Stimulated activated CD8-positive, alpha-beta memory T cell treated with anti-CD3 and anti-CD28 coated beads, Interleukin-15, amount 100 ng/mL, for 48 hours (primary cell): ENCODE data around the gene NAV2.
A peak's percentile ranks its signal among the peaks of the same experiment; 100 is the strongest.
"Not testable (repeated sequence)": the region's sequence is repeated elsewhere in the genome, so short reads cannot be mapped to it uniquely, and the experiment has no call there.

ENCODE experiments used
- DNase-seq, 2 donors: peaks; one replicate each; pipeline ENCODE4 v3.0.0-alpha.2; 2020; ENCODE audit warnings: low read depth in 2 of 2

The NAV2 gene

DNA sequence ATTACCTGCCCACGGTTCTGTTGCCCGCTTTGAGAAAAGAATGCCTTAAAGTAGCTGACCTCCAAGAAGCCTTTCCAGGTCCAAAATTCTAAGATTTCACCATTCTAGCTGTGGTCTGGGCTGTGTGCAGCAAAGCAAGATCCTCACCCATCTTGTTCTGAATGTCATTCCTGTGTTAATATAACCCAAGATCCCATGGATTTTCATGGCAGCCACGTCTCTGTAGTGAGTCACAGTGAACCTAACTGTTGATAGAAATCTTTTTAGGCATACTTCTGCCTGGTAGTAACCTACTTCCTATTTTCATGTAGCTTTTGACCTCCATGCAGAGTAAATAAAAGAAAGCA is 210.0 kb downstream of the NAV2 start:
- no peak for DNase-seq

DNA sequence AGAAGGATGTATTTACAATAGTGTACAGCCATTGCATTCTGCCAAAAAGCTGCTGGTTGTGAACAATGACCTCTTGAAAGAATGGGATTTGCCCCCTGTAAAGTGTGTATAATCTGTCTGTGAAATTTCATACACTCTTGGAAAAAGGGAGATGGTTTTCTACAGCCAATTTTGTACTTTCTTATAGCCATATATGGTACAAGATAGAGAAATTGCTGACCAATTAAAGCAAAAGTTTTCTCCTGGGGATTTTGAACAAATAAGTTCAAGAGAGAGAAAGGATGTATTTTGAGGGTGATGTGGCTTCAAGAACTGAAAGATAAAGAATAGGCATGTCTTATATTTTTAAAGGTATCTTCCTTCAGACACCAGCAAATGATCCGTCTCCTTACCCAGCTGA is 211.0 kb downstream of the NAV2 start:
- DNase-seq, result no peak

DNA sequence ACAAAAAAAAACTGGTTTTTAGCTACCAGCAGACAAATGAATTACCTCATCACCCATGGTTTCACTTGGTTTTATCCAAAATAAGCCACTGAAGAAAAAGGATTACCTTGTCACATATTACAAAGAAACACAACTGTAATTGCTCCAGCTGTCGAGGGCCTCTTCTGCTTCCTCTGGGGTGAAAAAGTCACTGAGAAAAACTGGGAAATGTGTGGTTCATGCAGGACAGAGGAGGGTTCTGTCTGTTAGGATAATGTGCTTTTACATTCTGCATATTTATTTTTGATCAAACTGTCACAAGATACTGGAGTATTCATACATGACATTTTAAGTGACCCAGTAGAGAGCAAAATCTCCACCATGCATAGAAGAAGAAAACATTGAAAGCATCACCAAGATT is 211.7 kb downstream of the NAV2 start:
- DNase-seq, result no peak

DNA sequence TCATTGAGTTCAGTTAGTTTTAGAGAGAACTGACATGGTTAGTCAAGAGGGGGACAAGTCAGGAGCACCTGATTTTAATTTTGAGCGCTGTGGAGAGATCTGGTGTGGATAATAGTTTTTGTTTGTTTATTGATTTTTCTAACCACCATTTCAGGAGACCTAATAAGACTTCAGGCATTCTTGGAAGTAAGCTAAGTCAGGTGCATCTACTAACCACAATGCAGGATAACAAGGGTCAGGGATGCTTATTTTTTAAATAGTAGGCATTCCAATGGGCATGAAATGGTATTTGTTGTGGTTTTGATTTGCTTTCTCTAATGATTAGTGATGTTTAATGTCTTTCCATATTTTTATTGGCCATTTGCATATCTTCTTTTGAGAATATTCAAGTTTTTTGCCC is 212.1 kb downstream of the NAV2 start:
- DNase-seq, result no peak

DNA sequence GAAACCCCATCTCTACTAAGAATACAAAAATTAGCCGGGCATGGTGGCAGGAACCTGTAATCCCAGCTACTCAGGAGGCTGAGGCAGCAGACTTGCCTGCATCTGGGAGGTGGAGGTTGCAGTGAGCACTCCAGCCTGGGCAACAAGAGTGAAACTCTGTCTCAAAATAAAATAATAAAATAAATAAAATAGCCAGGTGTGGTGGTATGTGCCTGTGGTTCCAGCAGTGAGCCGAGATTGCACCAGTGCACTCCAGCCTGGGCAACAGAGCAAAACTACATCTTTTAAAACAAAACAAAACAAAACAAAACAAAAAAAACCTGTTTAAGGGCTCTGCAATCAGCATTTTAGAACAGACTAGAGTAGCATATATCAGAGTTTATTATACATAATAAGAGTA is 214.8 kb downstream of the NAV2 start:
- DNase-seq, result not testable (repeated sequence)

DNA sequence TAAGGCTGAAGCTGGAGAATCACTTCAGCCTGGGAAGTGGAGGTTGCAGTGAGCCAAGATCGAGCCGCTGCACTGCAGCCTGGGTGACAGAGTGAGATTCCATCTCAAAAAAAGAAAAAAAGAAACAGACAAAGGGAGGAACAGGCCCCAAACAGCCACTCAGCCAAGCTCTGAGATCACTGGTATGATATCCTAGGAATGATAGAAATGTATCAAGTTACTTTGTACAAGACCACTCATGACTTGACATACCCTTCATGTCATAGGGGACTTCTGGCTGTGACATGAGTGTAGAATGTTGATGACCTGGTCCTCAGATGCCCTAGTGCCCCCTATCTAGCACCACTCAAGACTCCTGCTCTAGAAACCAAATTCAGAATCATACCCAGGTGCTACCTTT is 216.5 kb downstream of the NAV2 start:
- no peak for DNase-seq

DNA sequence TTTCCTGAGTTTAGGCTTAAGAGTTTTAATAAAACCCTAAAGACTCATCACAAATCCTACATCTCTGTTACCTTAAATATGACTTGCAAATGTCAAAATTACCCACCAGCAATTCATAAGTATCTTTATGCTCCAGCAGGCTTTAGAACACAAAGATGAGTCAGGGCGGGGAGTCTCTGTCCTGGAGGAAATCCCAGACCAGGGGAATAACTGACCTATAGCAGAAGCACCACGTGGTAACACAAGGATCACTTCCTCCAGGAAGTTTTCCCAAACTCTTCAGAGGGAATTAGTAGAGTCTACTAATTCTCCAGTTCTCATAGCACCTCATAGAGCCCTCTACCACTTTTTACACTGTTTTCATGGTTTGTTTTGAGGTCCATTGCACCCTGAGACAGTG is 217.0 kb downstream of the NAV2 start:
- DNase-seq, result no peak

DNA sequence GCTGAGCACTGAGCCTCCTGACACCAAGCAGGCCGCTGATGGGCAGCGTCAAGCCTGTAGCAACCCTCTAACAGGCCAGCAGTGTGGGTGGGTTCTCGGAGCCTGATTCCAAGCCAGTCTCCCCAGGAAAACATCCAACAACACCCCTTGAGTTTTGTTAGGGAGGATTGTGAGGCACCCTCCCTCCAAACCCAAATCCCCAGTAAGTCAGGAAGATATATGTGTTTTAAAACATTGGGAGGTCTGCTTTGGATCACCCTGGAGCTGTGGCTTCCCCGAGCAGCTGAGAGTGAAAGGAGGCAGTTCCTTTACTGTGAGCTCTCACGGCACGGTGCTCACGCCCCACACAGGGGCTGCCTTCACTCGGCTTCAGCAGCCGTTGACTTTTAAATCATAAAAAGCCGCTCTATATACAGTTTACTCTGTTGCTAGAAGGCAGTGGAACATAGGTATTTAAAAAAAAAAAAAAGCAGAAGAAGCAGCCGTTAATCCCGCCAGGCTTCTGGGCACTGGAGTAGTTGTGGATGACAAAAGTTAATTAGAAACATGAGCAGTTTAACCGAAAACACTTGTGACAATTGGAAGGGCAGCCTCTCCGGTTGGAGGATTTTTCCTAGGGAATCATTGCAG is 218.6 kb downstream of the NAV2 start:
- DNase-seq, result no peak

DNA sequence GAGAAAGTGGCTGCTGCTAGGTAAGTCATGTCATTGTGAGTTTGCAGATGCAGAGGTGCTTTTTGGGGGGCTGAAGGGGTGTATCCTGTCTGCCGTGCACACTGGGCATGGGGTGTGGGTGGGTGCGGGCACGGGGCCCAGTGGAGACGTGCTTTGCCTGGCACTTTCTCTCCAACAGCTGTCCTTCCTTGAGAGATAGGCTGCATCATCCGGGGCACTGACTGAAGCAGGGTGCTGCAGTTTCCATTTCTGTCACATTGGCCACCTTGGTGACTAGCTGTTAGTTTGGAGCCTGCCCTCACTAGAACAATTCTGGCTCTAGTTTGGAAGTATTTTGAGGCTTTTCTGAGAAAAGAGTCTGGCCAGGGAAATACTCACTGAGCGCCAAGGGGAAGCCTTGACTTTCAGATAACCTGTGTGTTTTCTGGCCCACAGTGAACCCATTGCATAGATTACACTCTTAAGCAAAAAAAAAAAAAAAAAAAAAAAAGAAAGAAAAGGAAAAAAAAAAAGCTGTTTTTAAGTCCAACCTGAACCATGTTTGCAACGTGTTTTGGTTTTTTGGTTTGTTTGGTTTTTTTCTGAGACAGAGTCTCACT is 219.2 kb downstream of the NAV2 start:
- no peak for DNase-seq

DNA sequence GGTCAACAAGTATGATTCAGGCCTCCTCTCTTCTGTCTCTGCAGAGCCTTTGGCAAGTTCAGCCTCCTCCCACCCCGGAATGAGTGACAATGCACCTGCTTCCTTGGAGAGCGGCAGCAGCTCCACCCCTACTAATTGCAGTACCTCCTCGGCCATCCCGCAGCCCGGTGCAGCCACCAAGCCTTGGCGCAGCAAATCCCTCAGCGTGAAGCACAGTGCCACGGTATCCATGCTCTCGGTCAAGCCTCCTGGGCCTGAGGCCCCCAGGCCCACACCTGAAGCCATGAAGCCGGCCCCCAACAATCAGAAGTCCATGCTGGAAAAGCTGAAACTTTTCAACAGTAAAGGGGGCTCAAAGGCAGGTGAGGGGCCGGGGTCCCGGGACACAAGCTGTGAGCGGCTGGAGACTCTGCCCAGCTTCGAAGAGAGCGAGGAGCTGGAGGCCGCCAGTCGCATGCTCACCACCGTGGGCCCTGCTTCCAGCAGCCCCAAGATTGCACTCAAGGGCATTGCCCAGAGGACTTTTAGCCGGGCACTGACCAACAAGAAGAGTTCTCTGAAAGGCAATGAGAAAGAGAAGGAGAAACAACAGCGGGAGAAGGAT is 220.6 kb downstream of the NAV2 start:
- no peak for DNase-seq

DNA sequence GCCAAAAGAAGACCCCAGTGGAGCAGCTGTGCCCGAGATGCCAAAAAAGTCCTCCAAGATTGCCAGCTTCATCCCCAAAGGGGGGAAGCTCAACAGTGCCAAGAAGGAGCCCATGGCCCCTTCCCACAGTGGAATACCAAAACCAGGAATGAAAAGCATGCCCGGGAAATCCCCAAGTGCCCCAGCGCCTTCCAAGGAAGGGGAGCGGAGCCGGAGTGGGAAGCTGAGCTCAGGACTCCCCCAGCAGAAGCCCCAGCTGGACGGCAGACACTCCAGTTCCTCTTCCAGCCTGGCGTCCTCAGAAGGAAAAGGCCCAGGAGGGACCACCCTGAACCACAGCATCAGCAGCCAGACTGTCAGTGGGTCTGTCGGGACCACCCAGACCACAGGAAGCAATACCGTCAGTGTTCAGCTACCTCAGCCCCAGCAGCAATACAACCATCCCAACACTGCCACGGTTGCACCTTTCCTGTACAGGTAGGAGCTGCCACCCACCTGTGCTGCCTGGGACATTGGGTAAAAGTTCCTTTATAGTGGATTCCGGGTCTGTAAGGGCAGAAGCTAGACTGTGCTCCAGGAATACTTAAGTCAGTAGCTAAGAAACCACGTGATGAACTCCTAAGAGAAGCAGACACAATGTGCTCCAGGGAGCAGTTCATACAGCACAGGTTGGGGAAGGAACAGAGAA is 221.3 kb downstream of the NAV2 start:
- no peak for DNase-seq

DNA sequence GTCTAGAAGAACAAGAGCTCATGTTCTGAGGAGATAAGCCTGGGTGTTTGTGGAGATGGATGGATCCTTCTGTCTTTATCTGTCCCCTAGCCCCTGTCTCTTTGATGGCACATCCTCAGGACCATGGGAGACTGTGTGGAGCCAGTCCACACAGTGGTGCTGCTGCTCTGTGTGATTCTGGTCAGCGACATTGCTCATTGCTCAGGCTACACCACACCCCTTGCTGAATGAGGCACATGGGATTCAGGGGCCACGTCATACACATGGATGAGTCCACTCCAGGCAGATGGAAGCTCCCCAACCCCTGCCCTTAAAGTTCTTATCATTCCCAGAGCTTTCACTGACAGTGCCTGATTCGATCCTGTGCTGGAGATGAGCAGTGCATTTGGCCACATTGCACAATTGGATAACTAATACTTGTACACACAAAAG is 222.2 kb downstream of the NAV2 start:
- no peak for DNase-seq

DNA sequence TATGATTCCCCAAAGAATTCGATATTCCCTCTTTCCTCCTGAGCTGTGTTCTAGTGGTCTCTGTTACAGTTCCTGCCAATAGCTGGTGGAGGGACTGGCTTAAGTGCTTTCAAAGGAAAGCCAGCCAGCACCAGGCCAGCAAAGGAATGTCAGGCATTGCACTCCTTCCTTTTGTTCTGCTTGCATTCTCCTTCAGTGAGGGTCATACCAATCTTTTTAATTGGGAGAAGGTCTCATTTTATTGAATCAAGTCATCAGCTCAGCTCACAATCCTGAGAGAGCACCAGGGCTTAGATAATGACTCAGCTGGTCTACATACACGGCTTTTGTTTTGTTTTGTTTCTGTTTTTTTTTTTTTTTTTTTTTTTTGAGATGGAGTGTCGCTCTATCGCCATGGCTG is 222.9 kb downstream of the NAV2 start:
- DNase-seq, result no peak

DNA sequence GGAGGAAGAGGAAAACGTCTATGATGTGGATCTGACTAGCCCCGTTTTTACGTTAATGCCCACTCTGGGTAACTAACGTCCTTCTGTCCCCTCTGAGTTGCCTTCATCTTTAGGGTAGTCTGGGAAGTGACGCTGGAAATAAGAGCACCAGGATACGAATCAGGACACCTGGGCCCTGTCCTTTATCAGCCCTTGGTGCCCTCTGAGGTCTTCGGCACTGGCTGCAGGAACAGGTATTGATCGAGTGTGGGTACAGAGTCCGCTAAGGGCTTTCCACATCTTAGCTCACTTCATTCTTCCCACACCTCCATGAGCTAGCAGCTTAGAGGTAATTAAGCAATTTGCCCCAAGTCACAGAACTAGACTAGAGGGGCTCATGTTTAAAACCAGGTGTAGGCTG is 223.8 kb downstream of the NAV2 start:
- no peak for DNase-seq

DNA sequence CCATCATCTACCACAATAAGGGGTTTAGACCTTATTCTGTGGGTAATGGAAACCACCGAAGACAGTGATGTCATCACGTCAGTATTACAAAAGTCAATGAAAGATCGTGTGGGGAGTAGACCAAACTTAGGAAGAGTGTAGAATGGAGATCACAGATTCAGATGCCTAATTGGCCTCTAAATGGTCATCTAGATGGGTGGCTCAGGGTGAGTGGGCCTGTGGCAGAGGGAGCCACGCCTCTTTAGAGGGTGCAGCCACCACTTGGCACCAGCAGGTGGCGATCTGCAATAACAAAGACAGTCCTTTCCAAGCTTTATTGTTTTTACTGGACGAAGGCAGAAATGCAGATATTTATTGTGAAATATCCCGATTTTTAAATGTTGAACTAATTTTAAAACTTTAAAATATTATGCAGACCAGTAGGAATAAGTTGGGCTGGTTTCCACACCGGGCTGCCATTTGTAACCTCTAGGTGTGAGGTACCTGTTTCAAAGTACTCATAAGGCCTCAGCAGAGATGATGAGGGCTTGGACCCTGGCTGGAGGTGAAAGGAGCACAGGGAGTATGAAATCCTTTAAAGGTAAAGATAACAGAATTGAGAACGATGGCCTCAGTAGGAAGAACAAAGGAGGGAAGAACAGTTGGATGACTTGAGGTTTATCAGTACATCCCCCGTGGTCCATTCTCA is 225.7 kb downstream of the NAV2 start:
- peak; percentile 14 to 16 for DNase-seq

DNA sequence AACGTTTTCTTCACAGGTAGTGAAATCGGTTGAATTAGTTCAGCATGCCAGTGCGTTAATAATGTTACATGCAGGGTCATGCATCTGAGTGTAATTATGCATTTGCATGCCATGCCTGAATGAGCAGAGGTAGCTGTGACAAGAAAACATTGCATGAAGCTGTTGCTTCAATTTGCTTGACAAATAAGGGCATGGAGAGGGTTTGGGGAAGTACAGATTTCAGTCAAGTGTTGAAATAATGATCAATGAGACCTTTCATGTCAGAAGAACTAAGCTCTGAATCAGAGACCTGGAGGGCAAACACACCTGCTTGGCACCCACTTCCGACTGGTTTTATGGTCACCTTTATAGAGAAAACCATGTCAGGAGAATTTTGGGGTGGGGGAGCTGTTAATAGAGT is 226.2 kb downstream of the NAV2 start:
- no peak for DNase-seq

DNA sequence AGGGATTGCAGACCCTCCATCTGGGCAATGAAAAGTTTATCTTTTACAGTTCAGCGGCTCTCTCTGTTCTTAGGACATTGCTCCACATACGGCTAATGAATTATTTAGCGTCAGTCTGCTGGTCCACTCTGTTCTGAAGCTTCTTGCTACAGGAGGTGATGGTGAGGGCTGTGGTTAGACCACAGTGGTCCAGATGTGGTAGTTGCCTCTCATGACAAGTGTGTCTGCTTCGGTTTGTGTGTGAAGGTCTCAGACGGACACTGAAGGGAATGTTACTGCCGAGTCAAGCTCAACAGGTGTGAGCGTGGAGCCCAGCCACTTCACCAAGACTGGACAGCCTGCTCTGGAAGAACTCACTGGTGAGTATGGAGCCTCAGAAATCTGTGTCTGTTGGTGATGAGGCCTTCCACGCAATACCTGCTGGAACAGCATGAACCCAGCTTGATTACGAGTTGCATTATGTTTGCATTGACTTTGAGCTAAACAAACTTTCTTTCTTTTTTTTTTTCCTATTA is 226.8 kb downstream of the NAV2 start:
- DNase-seq, result no peak

DNA sequence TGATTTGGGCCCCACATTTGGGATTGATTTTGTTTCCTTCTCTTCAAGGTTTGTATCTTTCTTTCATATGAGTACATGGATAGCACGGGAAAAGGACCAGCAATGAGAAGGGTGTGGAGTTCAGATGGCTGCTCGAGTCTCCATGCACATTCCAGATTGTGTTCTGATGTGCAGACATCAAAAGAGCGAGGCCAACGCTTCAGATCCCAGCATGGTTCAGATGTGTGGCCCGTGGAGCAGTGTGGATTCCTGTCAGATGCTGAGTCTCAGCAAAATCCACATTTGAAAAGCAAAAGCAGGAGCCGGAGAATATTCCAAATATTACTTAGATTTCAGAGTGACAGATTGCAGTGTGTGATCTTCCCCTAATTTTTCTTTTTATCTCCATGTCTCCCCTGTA is 228.2 kb downstream of the NAV2 start:
- DNase-seq, result no peak

DNA sequence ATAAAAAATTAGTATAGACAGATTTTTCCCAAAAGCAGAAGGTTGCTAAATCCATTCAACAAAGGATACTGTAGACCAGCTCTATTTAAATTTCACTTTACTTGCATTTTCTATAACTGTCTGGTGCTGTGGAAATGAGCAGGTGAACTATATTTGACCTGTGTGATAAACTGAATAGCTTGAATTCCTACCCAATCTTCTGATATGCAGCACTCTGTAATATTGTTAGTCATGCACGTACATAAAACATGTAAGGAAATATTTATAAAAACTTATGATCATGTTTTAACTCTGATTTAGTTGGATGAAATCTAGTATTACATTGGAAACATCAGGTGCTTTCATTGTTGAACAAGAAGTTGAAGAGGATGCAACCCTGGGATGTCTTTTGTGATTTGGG is 234.0 kb downstream of the NAV2 start:
- DNase-seq, result no peak

DNA sequence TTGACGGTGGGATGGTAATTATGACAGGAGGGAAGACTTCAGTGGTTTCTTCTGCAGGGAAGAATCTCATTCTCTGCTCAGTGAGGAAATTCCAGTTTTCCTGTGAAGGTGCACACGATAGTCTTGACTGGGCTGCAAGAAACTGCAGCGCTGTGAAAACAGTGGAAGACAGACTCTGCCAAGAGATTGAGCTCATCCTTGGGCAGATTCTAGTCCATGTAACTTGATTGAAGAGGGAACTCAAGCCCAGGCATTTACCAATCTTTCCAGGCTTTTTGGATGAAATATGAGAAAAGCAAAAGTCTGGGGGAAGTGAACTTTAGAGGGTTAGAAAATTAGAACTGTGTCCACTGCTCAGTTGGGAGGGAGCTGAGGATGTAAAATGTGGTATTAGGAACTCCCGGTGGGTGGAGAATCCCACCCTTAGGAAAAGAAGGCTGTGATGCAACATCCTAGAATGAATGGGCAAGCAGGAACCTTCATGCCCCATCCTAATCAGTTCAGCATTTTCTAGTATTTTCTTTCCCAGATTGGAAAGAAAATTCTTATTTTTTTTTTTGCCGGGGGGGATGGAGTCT is 235.0 kb downstream of the NAV2 start:
- DNase-seq, result no peak

DNA sequence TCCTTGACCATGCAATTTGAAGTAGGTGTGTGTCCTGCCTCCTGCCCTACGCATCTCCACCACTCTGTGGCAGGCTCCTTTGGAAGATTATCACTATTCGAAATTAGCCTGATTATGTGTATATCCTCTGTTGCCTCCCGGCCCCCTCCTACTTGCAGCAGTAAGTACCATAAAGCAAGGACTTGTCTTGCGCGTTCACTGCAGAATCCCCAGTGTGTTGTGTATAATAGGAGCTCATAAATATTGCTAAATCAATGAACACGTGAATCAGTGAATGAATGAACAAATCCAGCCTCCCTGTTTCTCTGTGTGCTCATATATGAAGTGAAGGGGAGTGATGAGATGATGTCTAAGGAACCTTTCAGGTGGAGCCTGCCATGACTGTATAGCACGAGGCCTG is 237.0 kb downstream of the NAV2 start:
- no peak for DNase-seq

DNA sequence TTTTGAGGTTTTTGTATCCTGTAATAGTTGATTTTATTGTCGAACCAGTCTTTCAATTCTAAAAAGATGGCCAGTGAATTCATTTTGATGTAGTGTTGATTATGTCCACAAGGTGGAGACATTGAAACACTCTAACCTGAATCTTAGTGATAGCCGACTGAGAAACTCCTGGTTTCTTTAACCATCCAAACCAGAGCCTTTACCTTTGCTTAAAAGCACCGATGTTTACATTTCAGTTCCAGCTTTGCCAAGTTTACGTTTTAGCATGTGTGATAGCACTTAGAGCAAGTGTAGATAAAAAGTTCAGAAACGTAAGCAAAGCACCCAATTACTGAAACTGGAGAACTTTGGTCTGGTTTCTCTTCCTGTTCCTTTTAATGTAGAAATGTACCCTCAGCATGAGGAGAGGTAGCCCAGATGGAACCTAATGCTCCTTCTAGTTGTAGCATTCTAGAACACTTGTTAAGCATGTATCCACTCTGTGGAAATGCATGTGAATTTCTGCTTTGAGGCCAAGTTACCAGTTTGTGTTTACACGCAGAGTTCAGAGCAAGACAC is 239.0 kb downstream of the NAV2 start:
- DNase-seq, result no peak
